ENCODE results near the gene GTF2F2. TPM values are rescaled to one million over a fixed set of nuclear protein-coding genes. Genes with fewer than 3 reads are reported as not detected.
A peak's percentile ranks its signal among the peaks of the same experiment; 100 is the strongest.

The GTF2F2 gene
- total RNA-seq, 1 donor from 2014 or later = 24.8 TPM

GRCh38 chr13:45191874-45192273 is 71.6 kb downstream of the GTF2F2 start:
- H3K36me3 Mint-ChIP-seq (ENCODE audit: insufficient read depth) = peaks cover 15% of the 10 kb centered on the region
- no peaks in the 10 kb centered on the region for H3K9me3 Mint-ChIP-seq (ENCODE audit: low read depth)
- no peak overlapping the region for H3K4me3 Mint-ChIP-seq (ENCODE audit: low read depth)
- no peak for DNase-seq (ENCODE audit: low spot score, unreplicated experiment)
- peaks cover 4% of the 10 kb centered on the region for H3K4me1 Mint-ChIP-seq (ENCODE audit: low read depth)
- no peak overlapping the region for H3K27ac Mint-ChIP-seq
- no peak for TF ChIP-seq CTCF (IDR thresholded peaks at IDR 0.05; ENCODE audit: unreplicated experiment)
- no peaks in the 10 kb centered on the region for H3K27me3 Mint-ChIP-seq

- H3K27me3 Mint-ChIP-seq = no peaks in the 10 kb centered on the region
- no peak overlapping the region for H3K4me3 Mint-ChIP-seq (ENCODE audit: low read depth)
- peaks cover 6% of the 10 kb centered on the region for H3K4me1 Mint-ChIP-seq (ENCODE audit: low read depth)
- H3K9me3 Mint-ChIP-seq (ENCODE audit: low read depth) = no peaks in the 10 kb centered on the region
- TF ChIP-seq CTCF (IDR thresholded peaks at IDR 0.05; ENCODE audit: unreplicated experiment) = no peak
- no peak overlapping the region for H3K27ac Mint-ChIP-seq
- DNase-seq (ENCODE audit: low spot score, unreplicated experiment) = no peak
- H3K36me3 Mint-ChIP-seq (ENCODE audit: insufficient read depth) = peaks cover 5% of the 10 kb centered on the region
Measured at GRCh38 chr13:45194081-45194939, 74.0 kb downstream of the GTF2F2 start.

GRCh38 chr13:45195421-45195820 is 75.1 kb downstream of the GTF2F2 start:
- H3K27ac Mint-ChIP-seq = peak overlapping the region; percentile 67
- peaks cover 6% of the 10 kb centered on the region for H3K4me1 Mint-ChIP-seq (ENCODE audit: low read depth)
- TF ChIP-seq CTCF (IDR thresholded peaks at IDR 0.05; ENCODE audit: unreplicated experiment) = no peak
- H3K36me3 Mint-ChIP-seq (ENCODE audit: insufficient read depth) = peaks cover 4% of the 10 kb centered on the region
- DNase-seq (ENCODE audit: low spot score, unreplicated experiment) = no peak
- no peak overlapping the region for H3K4me3 Mint-ChIP-seq (ENCODE audit: low read depth)
- H3K27me3 Mint-ChIP-seq = no peaks in the 10 kb centered on the region
- H3K9me3 Mint-ChIP-seq (ENCODE audit: low read depth) = no peaks in the 10 kb centered on the region

- peaks cover 4% of the 10 kb centered on the region for H3K36me3 Mint-ChIP-seq (ENCODE audit: insufficient read depth)
- DNase-seq (ENCODE audit: low spot score, unreplicated experiment) = no peak
- no peak overlapping the region for H3K27ac Mint-ChIP-seq
Measured at GRCh38 chr13:45196096-45196495, 75.8 kb downstream of the GTF2F2 start.

GRCh38 chr13:45196622-45197021 is 76.3 kb downstream of the GTF2F2 start:
- Mint-ChIP-seq H3K4me3 (ENCODE audit: low read depth) (no peak overlapping the region), H3K9me3 (ENCODE audit: low read depth) (no peaks in the 10 kb centered on the region), H3K27me3 (no peaks in the 10 kb centered on the region), H3K27ac (no peak overlapping the region), H3K36me3 (ENCODE audit: insufficient read depth) (peaks cover 5% of the 10 kb centered on the region), H3K4me1 (ENCODE audit: low read depth) (peaks cover 6% of the 10 kb centered on the region)
- no peak for DNase-seq (ENCODE audit: low spot score, unreplicated experiment)
- TF ChIP-seq CTCF (IDR thresholded peaks at IDR 0.05; ENCODE audit: unreplicated experiment) = no peak

More at GRCh38 chr13:45196096-45196495, 75.8 kb downstream of the GTF2F2 start:
- Mint-ChIP-seq H3K9me3 (ENCODE audit: low read depth) (no peaks in the 10 kb centered on the region), H3K4me1 (ENCODE audit: low read depth) (peaks cover 6% of the 10 kb centered on the region), H3K27me3 (no peaks in the 10 kb centered on the region), H3K4me3 (ENCODE audit: low read depth) (no peak overlapping the region)
- no peak for TF ChIP-seq CTCF (IDR thresholded peaks at IDR 0.05; ENCODE audit: unreplicated experiment)

All from progenitor cell of endocrine pancreas (in vitro differentiated cells).